Measurements from ENCODE around the gene DRC7. TPM values are rescaled to one million over a fixed set of nuclear protein-coding genes. Genes with fewer than 3 reads are reported as not detected.

The DRC7 gene
- total RNA-seq, 4 donors from 2014 or later: 0.79 TPM; not detected in 3

GRCh38 chr16:57687363-57687929 lies 7.2 kb upstream of the DRC7 start:
- H3K9me3 ChIP-seq: no peaks in the 10 kb centered on the region
- H3K27me3 ChIP-seq: peaks cover 0 to 19% (median 0%) of the 10 kb centered on the region in 4 donors
- H3K4me3 ChIP-seq: no peak overlapping the region
- TF ChIP-seq POLR2A (IDR thresholded peaks at IDR 0.05) (no peak), CTCF (IDR thresholded peaks at IDR 0.05) (no peak)
- no peak overlapping the region for H3K27ac ChIP-seq
- 84 to 91% methylated on average over 3 of the region's 3 CpGs for WGBS, 2 donors
- intact Hi-C loops (cut with DNase I): no loop called here
- DNase-seq: no peak
- H3K36me3 ChIP-seq: no peaks in the 10 kb centered on the region
- no peaks in the 10 kb centered on the region for H3K4me1 ChIP-seq

GRCh38 chr16:57688487-57688986 lies 6.1 kb upstream of the DRC7 start:
- no peak overlapping the region for H3K27ac ChIP-seq
- WGBS, 2 donors: 68 to 80% methylated on average over 1 to 2 of the region's 4 CpGs
- no peaks in the 10 kb centered on the region for H3K36me3 ChIP-seq
- no peak for DNase-seq
- intact Hi-C loops (cut with DNase I): no loop called here
- H3K27me3 ChIP-seq: peaks cover 0 to 19% (median 0%) of the 10 kb centered on the region in 4 donors
- H3K4me1 ChIP-seq: no peaks in the 10 kb centered on the region
- H3K4me3 ChIP-seq: no peak overlapping the region
- TF ChIP-seq CTCF (IDR thresholded peaks at IDR 0.05) (no peak), POLR2A (IDR thresholded peaks at IDR 0.05) (no peak)
- no peaks in the 10 kb centered on the region for H3K9me3 ChIP-seq

- no peak for DNase-seq
- Histone ChIP-seq H3K9me3 (no peaks in the 10 kb centered on the region), H3K4me1 (no peaks in the 10 kb centered on the region), H3K36me3 (no peaks in the 10 kb centered on the region), H3K4me3 (no peak overlapping the region), H3K27me3 (peaks cover 0 to 19% (median 0%) of the 10 kb centered on the region in 4 donors), H3K27ac (no peak overlapping the region)
- TF ChIP-seq POLR2A (IDR thresholded peaks at IDR 0.05): no peak
- TF ChIP-seq CTCF (IDR thresholded peaks at IDR 0.05): no peak
- WGBS, 2 donors: 44 to 60% methylated on average over 8 to 9 of the region's 15 CpGs
- intact Hi-C loops (cut with DNase I): no loop called here
These were observed 5.4 kb upstream of the DRC7 start for GRCh38 chr16:57688987-57689761.

- intact Hi-C loops (cut with DNase I): no loop called here
- Histone ChIP-seq H3K27me3 (peaks cover 0 to 19% (median 0%) of the 10 kb centered on the region in 4 donors), H3K36me3 (no peaks in the 10 kb centered on the region), H3K27ac (no peak overlapping the region), H3K4me1 (no peaks in the 10 kb centered on the region), H3K4me3 (no peak overlapping the region), H3K9me3 (no peaks in the 10 kb centered on the region)
- 56 to 72% methylated on average over 7 to 12 of the region's 13 CpGs for WGBS, 2 donors
- no peak for DNase-seq
- TF ChIP-seq CTCF (IDR thresholded peaks at IDR 0.05) (no peak), POLR2A (IDR thresholded peaks at IDR 0.05) (no peak)
These were observed 4.6 kb upstream of the DRC7 start for GRCh38 chr16:57689762-57690558.

Measured in esophagus squamous epithelium (tissue), 5 donors.